Epithelial cell of proximal tubule (primary cell): ENCODE data around the gene SETD4. TPM values are rescaled to one million over a fixed set of nuclear protein-coding genes. Genes with fewer than 3 reads are reported as not detected.
A peak's percentile ranks its signal among the peaks of the same experiment; 100 is the strongest.

Experiments used
- DNase-seq: peaks from one replicate; pipeline ENCODE4 v3.0.0-alpha.2; 2011; ENCODE audit warnings: low read depth
- H3K4me3 ChIP-seq: 2 replicates; pipeline ENCODE4 v1.5.1; 2011; ENCODE audit warnings: low read depth, mild to moderate bottlenecking, low read length
- CTCF ChIP-seq: conservative IDR thresholded peaks from 2 replicates; pipeline ENCODE4 v1.5.1; 2012; ENCODE audit warnings: low read depth, mild to moderate bottlenecking, low read length
- total RNA-seq: library from RNA; depleted of rRNA; stranded (reverse); fragments of >200 nt; gene quantifications from 2 replicates; pipeline ENCODE4 v1.2.3, GENCODE V29; 2015

The SETD4 gene
- total RNA-seq, 1 donor from 2014 or later, result 36.2 TPM

GRCh38 chr21:36045993-36046392 lies 14.3 kb downstream of the SETD4 start:
- DNase-seq, result no peak
- TF ChIP-seq CTCF, result no peak

GRCh38 chr21:36044056-36044455 lies 16.3 kb downstream of the SETD4 start:
- H3K4me3 ChIP-seq, result no peak overlapping the region
- no peak for DNase-seq
- no peak for TF ChIP-seq CTCF

More at GRCh38 chr21:36045993-36046392, 14.3 kb downstream of the SETD4 start:
- H3K4me3 ChIP-seq, result no peak overlapping the region

- TF ChIP-seq CTCF, result no peak
- no peak overlapping the region for H3K4me3 ChIP-seq
- no peak for DNase-seq
Observed at GRCh38 chr21:36041910-36042309, 18.4 kb downstream of the SETD4 start.

GRCh38 chr21:36040389-36040788 lies 19.9 kb downstream of the SETD4 start:
- no peak overlapping the region for H3K4me3 ChIP-seq
- TF ChIP-seq CTCF, result no peak
- DNase-seq, result no peak

GRCh38 chr21:36039861-36040260 lies 20.5 kb downstream of the SETD4 start:
- H3K4me3 ChIP-seq, result no peak overlapping the region
- no peak for TF ChIP-seq CTCF
- no peak for DNase-seq

GRCh38 chr21:36038701-36039497 lies 21.4 kb downstream of the SETD4 start:
- TF ChIP-seq CTCF, result no peak
- no peak for DNase-seq
- H3K4me3 ChIP-seq, result no peak overlapping the region

- peak; percentile 41 for TF ChIP-seq CTCF
- DNase-seq, result no peak
- no peak overlapping the region for H3K4me3 ChIP-seq
Observed at GRCh38 chr21:36035381-36035791, 24.9 kb downstream of the SETD4 start.
